ENCODE results near the gene MEGF11.
A peak's percentile ranks its signal among the peaks of the same experiment; 100 is the strongest.
"Not testable (repeated sequence)": the region's sequence is repeated elsewhere in the genome, so short reads cannot be mapped to it uniquely, and the experiment has no call there.

MEGF11 gene

GRCh38 chr15:66254089-66254950, 770 bp upstream of the MEGF11 start:
- H3K36me3 Mint-ChIP-seq: no peaks in the 10 kb centered on the region

DNA sequence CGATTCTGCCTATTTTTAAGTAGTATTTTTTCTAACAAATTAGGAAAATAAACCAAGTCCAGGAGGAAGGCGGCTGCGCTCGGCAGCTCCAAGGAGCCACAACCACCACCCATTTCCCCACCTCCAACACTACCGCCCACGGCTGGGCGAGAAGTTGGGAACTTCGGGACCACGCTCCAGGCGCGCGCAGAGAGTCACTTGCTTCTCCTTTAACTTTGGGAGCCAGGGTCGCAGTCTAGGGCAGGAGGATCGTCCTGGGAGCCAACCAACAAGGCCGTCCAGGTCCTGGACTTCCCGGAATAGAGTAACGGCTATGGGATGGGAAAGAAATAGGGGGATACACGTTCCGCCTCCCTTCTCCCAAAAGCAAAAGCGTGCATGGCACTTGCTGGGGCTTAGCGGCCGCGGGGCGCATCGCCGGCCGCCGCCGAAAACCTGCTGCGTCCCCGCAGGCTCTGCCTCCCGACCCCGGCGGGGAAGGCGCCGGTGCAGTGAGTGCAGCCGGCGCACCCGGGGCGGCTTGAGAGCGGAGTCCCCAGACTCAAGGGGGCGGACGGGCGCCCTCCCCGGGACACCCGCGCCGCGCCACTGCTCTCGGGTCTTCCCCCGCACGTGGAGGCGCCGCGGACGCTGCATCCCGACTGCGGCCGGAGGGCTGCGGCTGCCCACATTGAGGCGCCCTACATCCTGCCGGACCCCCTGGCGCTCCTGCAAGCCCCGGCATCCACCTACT, 699 bp downstream of the MEGF11 start:
- peak; percentile 53 for ATAC-seq
- peak overlapping the region; percentile 75 for H3K4me3 Mint-ChIP-seq
- H3K27me3 Mint-ChIP-seq: peaks cover 72% of the 10 kb centered on the region
- no peaks in the 10 kb centered on the region for H3K36me3 Mint-ChIP-seq
- H3K27ac Mint-ChIP-seq: no peak overlapping the region
- H3K9me3 Mint-ChIP-seq: no peaks in the 10 kb centered on the region
- H3K4me1 Mint-ChIP-seq: peaks cover 20% of the 10 kb centered on the region

More at GRCh38 chr15:66254089-66254950, 770 bp upstream of the MEGF11 start:
- peak overlapping the region; percentile 79 for H3K4me3 Mint-ChIP-seq
- peak overlapping the region; percentile 23 for H3K27ac Mint-ChIP-seq
- H3K4me1 Mint-ChIP-seq: peaks cover 20% of the 10 kb centered on the region
- no peak for ATAC-seq
- H3K27me3 Mint-ChIP-seq: peaks cover 74% of the 10 kb centered on the region
- H3K9me3 Mint-ChIP-seq: no peaks in the 10 kb centered on the region

GRCh38 chr15:66251790-66252684, 1.5 kb downstream of the MEGF11 start:
- H3K27ac Mint-ChIP-seq: no peak overlapping the region
- H3K27me3 Mint-ChIP-seq: peaks cover 72% of the 10 kb centered on the region
- no peak for ATAC-seq

DNA sequence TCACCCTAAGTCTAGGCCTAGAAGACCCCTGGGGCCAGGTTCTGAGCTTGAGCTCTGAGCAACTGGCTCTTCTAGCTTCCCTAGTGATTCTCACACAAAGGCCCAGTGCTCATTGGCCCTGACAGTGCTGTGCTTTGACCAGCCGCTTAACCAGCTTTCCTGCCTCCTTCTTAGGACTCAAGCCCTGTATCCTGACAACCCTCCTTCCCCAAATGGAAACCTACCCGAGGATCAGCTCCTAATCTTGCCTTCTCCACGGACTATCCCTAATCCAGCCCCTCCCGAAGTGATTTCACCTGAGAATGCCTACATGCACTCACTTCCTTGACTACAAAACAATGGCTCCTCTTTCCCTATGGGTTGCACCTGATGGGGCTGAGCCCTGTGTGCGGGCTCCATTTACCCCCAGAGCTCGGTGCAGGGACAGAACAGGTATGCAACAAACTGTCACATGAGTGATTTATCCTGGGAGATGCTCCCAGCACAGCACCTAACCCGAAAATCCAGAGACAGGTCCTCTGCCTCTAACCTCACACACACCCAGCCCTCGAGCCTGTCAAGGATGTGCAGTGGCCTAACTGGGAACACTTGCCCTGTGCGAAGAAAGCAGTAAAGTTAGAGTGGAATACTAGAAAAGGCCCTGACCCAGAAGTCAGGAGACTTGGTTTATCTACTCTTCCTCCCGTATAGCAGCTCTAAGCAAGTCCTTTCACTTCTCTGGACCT, 2.3 kb downstream of the MEGF11 start:
- no peak for ATAC-seq
- Mint-ChIP-seq H3K4me3 (no peak overlapping the region), H3K9me3 (no peaks in the 10 kb centered on the region), H3K27me3 (peaks cover 66% of the 10 kb centered on the region), H3K27ac (no peak overlapping the region), H3K36me3 (no peaks in the 10 kb centered on the region), H3K4me1 (peaks cover 20% of the 10 kb centered on the region)

More at GRCh38 chr15:66251790-66252684, 1.5 kb downstream of the MEGF11 start:
- H3K36me3 Mint-ChIP-seq: no peaks in the 10 kb centered on the region
- peak overlapping the region; percentile 75 for H3K4me3 Mint-ChIP-seq
- peaks cover 20% of the 10 kb centered on the region for H3K4me1 Mint-ChIP-seq
- H3K9me3 Mint-ChIP-seq: no peaks in the 10 kb centered on the region

DNA sequence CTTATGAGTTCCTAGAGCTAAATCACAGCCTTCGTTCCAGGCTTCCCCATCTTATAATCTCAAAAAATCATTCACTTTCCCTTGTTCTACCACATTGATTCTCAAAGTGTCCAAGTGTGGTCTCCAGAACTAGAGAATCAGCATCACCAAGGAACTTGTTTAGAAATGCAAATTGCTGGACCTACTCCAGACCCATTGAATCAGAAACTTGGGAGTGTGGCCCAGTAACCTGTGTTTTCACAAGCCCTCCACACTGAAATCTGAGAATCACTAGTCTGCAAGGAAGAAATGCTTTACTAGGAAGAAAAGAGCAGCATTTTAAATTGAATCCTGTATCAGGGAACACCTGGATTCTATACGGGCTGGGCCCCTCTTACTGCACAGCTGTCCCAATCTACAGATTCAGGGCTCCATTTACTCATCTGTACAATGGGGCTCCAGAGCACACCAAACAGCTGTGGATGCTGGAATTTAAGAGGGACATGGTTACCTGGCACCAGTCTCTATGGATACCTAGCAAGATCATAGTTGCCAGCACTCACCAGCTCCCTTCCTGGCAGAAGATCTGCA, 3.9 kb downstream of the MEGF11 start:
- Mint-ChIP-seq H3K36me3 (no peaks in the 10 kb centered on the region), H3K27me3 (peaks cover 51% of the 10 kb centered on the region), H3K9me3 (no peaks in the 10 kb centered on the region), H3K4me1 (peaks cover 13% of the 10 kb centered on the region), H3K4me3 (no peak overlapping the region), H3K27ac (no peak overlapping the region)
- ATAC-seq: no peak

- ATAC-seq: no peak
- no peak overlapping the region for H3K27ac Mint-ChIP-seq
- H3K4me1 Mint-ChIP-seq: peaks cover under 1% of the 10 kb centered on the region
- peaks cover 48% of the 10 kb centered on the region for H3K27me3 Mint-ChIP-seq
- no peaks in the 10 kb centered on the region for H3K9me3 Mint-ChIP-seq
- no peaks in the 10 kb centered on the region for H3K36me3 Mint-ChIP-seq
- H3K4me3 Mint-ChIP-seq: no peak overlapping the region
These were observed 6.6 kb downstream of the MEGF11 start for GRCh38 chr15:66246937-66247336.

- not testable (repeated sequence) for H3K27ac Mint-ChIP-seq, H3K9me3 Mint-ChIP-seq, H3K36me3 Mint-ChIP-seq, H3K4me3 Mint-ChIP-seq, ATAC-seq
- H3K27me3 Mint-ChIP-seq: peaks cover 47% of the 10 kb centered on the region
- H3K4me1 Mint-ChIP-seq: peaks cover 11% of the 10 kb centered on the region
These were observed 7.7 kb downstream of the MEGF11 start for GRCh38 chr15:66245832-66246231.

DNA sequence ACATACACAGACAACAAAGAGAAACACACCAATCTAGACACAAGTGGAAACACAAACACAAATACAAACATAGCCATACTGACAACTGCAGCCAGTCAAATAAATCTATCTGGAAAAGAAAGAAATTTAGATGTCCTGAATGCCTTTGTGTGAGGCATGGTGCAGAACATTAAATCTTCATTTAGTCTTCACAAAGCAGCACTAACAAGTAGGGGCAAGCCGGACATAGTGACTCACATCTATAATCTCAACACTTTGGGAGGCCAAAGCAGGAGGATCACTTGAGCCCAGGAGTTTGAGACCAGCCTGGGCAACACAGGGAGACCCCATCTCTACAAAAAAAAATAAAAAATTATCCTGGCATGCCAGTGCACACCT, 11.7 kb downstream of the MEGF11 start:
- Mint-ChIP-seq H3K27ac (no peak overlapping the region), H3K9me3 (no peaks in the 10 kb centered on the region), H3K36me3 (no peaks in the 10 kb centered on the region), H3K4me1 (peaks cover 11% of the 10 kb centered on the region), H3K27me3 (peaks cover 39% of the 10 kb centered on the region), H3K4me3 (no peak overlapping the region)
- ATAC-seq: no peak

- peaks cover 11% of the 10 kb centered on the region for H3K4me1 Mint-ChIP-seq
- H3K27ac Mint-ChIP-seq: no peak overlapping the region
- H3K36me3 Mint-ChIP-seq: no peaks in the 10 kb centered on the region
- H3K4me3 Mint-ChIP-seq: no peak overlapping the region
- ATAC-seq: no peak
- no peaks in the 10 kb centered on the region for H3K9me3 Mint-ChIP-seq
- peaks cover 45% of the 10 kb centered on the region for H3K27me3 Mint-ChIP-seq
These were observed 12.3 kb downstream of the MEGF11 start for GRCh38 chr15:66241087-66241907.

DNA sequence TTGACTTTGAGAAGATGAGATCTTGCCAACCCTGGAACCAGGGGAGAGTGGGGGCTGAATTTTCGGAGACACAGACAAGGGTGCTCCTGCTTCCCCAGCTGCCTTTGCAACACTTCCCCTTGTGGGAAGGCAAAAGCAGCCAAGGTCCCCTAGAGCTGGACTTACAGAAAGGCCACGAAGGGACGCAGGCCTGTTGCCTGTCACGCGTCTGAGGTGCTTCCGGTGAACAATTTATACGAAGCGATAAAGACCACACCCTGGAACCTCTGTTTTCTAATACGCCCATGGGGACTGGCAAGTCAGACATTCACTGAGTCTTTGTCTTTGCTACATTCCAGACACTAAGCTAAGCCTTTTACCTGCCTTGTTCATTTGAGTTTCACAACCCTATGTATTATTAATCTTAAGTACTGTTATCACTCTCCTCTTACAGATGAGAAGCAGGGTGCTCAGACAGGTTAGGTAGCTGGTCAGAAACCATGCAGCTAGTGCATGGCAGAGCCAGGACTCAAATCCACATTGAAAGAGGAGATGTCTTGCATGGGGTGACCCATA, 13.2 kb downstream of the MEGF11 start:
- H3K4me1 Mint-ChIP-seq: peaks cover 11% of the 10 kb centered on the region
- no peak for ATAC-seq
- H3K9me3 Mint-ChIP-seq: no peaks in the 10 kb centered on the region

DNA sequence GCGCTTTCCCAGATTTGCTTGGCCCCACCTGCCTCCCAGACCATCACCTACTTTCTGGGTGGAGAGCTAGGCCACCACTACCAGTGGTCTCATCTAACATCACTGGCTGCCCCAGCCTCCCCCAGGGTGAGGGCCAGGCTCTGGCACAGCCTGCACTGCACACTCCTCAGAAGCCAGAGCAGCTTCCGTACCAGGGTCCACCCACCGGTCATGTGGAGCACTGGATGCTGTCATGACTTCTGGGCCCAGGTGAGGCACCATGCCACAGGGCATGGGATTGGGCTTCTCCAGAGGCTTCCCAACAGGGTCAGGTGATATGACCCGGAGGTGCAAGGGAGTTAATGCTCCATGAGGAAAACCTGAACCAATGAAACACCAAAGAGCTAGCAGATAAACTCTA, 14.0 kb downstream of the MEGF11 start:
- ATAC-seq: no peak
- Mint-ChIP-seq H3K27me3 (peaks cover 61% of the 10 kb centered on the region), H3K4me1 (peaks cover 11% of the 10 kb centered on the region), H3K9me3 (no peaks in the 10 kb centered on the region), H3K36me3 (no peaks in the 10 kb centered on the region), H3K27ac (no peak overlapping the region), H3K4me3 (no peak overlapping the region)

More for the DNA sequence above, 13.2 kb downstream of the MEGF11 start:
- no peak overlapping the region for H3K4me3 Mint-ChIP-seq
- H3K27me3 Mint-ChIP-seq: peaks cover 54% of the 10 kb centered on the region
- H3K27ac Mint-ChIP-seq: no peak overlapping the region
- H3K36me3 Mint-ChIP-seq: no peaks in the 10 kb centered on the region

DNA sequence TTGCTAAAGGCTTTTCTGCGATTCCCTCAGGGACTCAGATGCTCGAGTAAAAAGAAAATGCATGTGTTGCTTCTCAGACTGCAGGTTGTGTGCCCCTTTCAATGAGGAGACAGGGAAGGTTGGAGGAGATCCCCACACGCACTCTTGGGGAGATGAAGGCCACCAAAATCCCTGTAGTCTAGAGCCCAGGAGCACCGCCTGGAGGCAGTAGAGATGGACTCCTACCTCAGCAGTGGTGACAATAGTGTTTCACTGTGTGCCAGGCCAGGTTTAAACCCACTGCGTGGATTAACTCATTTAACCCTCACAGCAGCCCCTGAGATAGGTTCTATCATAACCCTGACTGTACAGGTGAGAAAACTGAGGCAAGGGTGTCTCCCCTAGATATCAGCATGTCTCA, 15.2 kb downstream of the MEGF11 start:
- Mint-ChIP-seq H3K4me3 (no peak overlapping the region), H3K9me3 (no peaks in the 10 kb centered on the region), H3K27me3 (peaks cover 53% of the 10 kb centered on the region), H3K4me1 (peaks cover 11% of the 10 kb centered on the region), H3K36me3 (no peaks in the 10 kb centered on the region), H3K27ac (no peak overlapping the region)
- no peak for ATAC-seq

DNA sequence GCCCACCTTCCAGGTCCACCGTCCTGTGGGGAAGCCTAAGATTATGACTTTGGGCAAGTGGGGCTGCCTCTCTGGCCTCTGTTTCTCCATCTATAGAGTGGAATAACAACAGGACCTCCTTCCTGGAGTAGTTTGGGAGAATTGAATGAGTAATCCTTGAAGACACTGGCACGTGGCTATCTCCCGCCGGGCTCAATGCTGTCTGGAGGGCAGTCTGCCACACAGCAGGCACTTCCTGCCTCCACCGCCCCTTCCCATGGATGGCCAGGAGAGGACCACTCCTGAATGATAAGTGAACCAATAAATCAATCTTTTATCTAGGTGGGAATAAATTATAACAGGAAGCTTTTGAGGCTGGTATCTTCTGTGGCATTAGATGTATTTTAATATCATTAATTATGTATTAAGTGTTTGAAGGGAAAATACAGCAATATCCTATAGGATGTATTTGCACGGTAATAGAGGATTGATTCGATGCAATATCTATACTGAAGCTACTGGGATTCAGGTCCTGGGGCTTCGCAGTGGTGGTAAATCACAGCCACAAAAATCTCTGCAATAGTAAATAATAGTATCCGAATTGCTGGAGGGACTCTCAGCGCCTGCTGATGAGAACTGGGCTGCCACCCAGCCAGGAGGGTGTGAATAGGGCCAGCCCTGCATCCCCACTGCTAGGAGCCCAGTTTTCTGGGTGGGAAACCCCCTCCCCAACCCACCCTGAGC, 15.9 kb downstream of the MEGF11 start:
- no peaks in the 10 kb centered on the region for H3K36me3 Mint-ChIP-seq
- no peak overlapping the region for H3K4me3 Mint-ChIP-seq
- no peak overlapping the region for H3K27ac Mint-ChIP-seq
- no peak for ATAC-seq
- H3K9me3 Mint-ChIP-seq: no peaks in the 10 kb centered on the region
- H3K4me1 Mint-ChIP-seq: peaks cover 11% of the 10 kb centered on the region
- peaks cover 47% of the 10 kb centered on the region for H3K27me3 Mint-ChIP-seq
